GM12801 (cell line): ENCODE data around the gene C10orf105.

ENCODE experiments used
- TF ChIP-seq, protein P1 (sequence below): IDR thresholded peaks from one replicate; pipeline ENCODE4 v1.5.1; 2011; ENCODE audit warnings: control low read depth; ENCODE audit not compliant: insufficient read length; ENCODE audit errors: extremely low read depth

C10orf105 gene

GRCh38 chr10:71753960-71754505 is 34.5 kb upstream of the C10orf105 start:
- TF ChIP-seq, protein P1, sequence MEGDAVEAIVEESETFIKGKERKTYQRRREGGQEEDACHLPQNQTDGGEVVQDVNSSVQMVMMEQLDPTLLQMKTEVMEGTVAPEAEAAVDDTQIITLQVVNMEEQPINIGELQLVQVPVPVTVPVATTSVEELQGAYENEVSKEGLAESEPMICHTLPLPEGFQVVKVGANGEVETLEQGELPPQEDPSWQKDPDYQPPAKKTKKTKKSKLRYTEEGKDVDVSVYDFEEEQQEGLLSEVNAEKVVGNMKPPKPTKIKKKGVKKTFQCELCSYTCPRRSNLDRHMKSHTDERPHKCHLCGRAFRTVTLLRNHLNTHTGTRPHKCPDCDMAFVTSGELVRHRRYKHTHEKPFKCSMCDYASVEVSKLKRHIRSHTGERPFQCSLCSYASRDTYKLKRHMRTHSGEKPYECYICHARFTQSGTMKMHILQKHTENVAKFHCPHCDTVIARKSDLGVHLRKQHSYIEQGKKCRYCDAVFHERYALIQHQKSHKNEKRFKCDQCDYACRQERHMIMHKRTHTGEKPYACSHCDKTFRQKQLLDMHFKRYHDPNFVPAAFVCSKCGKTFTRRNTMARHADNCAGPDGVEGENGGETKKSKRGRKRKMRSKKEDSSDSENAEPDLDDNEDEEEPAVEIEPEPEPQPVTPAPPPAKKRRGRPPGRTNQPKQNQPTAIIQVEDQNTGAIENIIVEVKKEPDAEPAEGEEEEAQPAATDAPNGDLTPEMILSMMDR, result no peak

DNA sequence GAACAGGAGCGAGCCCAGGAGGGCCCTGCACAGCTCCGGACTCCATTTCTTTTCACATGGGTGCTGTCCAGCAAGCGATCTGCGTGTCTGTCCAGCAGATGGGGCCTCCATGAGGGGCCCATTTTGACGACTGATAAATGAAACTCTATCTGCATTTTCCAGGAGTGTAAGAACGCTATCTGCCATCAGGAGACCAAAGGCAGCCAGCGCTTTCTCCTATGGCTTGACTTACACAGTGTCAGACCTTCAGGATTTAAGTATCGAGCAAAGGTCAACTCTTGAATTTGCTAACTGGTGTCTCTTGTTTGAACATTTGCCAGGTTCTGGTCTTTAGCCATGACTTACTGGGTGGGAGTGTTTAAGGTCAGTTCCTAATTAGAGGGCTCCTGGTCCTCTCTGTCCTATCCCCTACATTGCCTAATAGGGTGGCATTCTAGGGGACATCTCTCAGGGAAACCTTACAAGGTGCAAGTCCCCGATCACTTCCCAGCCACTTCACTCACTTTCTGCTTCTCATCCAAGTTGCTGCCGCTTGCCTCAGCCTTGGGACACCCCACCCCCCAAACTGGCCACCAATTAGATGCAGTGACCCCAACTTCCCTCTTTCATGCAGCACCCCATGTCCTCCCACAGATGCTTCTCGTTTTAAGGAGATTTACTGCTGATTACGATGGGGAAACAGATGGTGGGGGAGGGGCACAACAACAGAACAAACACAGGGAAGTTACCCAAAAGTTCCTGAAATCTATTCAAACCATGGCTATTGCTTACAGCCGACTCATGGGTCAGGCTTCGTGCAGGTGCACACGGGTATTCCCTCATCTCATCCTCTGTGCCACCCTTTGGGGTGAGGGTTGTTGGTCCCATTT is 33.7 kb upstream of the C10orf105 start:
- TF ChIP-seq, protein P1, result no peak

GRCh38 chr10:71752391-71753090 is 33.0 kb upstream of the C10orf105 start:
- TF ChIP-seq, protein P1, result no peak

DNA sequence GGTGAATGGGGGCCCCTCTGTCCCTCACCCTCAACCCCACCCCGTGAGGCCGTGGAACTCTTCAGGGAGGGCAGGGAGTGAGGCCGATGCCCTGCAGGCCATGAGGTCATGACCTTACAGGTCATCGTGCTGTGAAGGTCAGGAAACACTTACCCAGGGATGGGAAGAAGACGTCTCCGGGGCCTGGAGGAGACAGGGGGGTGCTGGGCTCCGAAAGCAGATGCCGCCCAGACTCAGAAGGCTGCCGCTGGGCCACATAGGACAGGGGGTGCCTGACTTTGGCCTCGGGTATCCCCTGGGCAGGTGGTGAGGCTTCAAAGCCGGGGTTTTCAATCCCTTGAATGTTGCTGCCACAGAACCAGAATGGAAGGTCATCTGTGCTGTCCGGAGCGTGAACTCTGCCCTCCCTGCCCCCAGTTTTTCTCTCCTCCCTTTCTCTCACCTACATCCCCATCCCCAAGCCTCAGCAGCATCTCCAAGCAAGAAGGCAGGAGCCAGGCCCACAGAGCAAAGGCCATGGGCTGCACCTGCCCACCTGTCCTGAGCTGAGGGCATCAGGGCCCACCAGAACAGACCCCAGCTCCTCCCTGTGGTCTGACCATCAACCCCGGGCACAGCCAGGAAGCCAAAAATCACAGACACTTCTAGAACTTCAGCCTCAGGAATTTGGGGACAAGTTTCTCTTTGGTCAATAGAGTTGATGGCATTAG is 32.1 kb upstream of the C10orf105 start:
- TF ChIP-seq, protein P1, result no peak

GRCh38 chr10:71750986-71751385 is 31.4 kb upstream of the C10orf105 start:
- TF ChIP-seq, protein P1, result no peak

DNA sequence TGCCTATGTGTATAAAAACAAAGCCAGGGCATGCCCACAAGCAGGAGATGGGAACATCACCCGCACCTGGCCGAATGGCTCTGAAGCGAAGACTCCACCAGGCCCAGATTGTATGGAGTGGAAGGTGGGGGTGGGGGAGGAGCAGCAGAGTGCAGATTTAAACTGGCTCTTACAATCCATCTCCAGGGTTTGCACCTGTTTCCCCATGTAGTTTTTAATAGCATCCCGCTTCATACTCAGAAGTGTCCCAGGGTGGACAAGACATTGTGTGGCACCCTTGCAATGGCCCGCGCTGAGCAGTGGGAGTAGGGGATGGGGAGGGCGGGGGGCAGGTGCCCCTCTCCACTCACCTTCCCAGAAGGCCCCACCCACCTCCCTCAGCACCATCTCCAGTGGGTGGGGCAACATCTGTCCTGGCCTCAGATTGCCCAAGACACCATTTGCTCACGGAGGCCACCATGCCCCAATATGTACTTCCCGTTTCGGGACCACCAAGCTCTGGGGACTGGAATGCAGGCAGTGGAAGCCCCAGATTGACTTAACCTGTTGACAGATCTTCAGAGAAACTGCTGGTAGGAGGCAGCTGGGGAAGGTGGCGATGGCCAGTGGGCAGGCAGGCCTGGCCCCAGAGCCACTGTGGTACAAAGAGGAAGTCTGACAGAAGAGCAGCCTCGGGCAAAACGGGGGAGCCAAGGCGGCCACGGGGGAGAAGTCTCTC is 30.7 kb upstream of the C10orf105 start:
- TF ChIP-seq, protein P1, result no peak

DNA sequence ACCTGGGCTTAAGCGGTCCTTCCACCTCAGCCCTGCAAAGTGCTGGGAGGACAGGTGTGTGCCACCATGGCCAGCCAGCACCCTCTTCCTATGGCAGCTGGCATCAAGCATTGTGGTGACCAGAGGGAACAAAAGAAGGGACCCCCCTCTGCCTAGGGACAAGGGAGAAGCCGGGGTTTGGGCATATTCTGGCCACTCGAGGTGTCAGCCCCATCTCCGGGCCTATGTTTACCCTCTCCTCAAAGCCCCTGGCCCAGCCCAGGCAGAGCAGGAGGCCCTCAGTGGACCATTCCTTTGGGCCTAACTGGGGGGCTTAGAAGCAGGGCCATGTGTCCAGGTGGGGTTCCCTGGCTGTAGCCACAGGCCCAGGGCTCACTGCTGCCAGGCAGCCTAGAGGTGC is 29.8 kb upstream of the C10orf105 start:
- TF ChIP-seq, protein P1, result no peak
